ENCODE measurements around the gene PEX19. TPM values are rescaled to one million over a fixed set of nuclear protein-coding genes. Genes with fewer than 3 reads are reported as not detected.

Gene PEX19
- total RNA-seq, 4 donors from 2014 or later = 45.1 to 77.5 (median 59.8) TPM

DNA sequence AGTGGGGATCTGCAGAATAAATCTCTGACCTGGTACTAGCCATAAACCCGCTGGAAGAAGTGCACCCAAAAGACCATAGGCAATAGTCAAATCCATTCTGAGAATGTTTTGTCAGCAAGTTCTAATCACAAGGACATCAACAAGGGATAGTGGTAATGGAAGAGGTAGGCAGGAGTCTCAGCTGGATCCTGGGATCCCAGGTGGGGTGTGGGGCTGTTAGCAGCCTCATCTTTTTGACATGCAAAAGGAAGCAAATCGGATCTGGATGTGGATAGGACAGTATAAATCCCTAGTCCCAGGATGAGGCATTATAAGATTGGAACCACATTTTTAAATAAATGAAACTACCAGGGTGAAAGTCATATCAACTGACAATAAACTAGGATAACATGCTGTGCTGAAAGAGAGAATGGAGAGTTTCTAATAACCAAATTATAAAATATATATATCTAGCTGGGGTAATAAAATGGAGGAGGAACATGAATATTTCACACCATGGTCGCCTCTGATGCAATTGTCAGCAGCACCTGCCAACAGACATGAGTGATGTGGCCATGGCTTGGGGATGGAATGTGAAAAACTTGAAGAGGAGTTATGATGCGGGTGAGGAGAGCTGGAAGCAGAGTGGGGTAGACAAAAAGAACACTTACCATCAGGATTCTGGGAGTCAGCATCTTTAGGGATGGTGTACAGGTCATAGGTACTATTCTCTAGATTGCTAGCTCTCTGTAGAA, 23.7 kb upstream of the PEX19 start:
- no peak for DNase-seq
- Histone ChIP-seq H3K9me3 (no peaks in the 10 kb centered on the region), H3K27ac (no peak overlapping the region), H3K36me3 (no peaks in the 10 kb centered on the region), H3K27me3 (no peaks in the 10 kb centered on the region), H3K4me3 (no peak overlapping the region), H3K4me1 (no peaks in the 10 kb centered on the region)
- intact Hi-C loops (cut with DNase I; ENCODE audit: low total_unique reads) = no loop called here
- TF ChIP-seq, protein P1, sequence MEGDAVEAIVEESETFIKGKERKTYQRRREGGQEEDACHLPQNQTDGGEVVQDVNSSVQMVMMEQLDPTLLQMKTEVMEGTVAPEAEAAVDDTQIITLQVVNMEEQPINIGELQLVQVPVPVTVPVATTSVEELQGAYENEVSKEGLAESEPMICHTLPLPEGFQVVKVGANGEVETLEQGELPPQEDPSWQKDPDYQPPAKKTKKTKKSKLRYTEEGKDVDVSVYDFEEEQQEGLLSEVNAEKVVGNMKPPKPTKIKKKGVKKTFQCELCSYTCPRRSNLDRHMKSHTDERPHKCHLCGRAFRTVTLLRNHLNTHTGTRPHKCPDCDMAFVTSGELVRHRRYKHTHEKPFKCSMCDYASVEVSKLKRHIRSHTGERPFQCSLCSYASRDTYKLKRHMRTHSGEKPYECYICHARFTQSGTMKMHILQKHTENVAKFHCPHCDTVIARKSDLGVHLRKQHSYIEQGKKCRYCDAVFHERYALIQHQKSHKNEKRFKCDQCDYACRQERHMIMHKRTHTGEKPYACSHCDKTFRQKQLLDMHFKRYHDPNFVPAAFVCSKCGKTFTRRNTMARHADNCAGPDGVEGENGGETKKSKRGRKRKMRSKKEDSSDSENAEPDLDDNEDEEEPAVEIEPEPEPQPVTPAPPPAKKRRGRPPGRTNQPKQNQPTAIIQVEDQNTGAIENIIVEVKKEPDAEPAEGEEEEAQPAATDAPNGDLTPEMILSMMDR (IDR thresholded peaks at IDR 0.05) = no peak
- no peak for TF ChIP-seq POLR2A (IDR thresholded peaks at IDR 0.05)

DNA sequence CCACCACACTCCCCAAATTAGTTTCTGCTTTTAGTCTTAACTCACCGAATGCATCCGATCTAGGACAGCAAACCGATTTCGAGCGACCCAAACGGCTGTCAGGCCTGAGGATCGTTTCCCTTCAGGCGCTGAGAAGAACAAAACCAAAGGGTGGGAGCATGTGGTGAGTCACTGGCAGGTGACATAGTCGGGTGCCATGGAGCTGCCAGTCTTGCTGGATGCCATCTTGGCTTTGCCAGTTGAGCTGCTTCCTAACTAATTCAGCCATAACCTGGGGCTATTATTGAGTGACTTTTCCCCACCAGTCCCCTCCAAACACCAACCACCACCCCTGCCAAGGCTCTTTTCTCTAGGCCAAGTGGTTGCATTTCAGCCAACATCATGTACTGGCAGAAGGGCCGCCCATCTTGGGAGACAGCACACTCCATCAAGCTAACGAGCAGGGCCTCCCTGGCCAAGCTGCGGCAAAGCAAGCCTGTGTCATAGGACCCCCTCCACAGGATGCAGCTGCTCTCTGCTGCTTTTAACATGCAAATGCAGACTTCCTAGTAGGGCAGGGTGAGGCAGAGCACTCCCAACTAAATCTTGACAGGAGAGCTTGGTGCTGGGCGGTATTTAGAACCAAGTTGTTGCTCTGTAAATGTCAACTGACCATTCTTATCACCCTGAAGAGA, 22.3 kb upstream of the PEX19 start:
- DNase-seq = no peak
- TF ChIP-seq POLR2A (IDR thresholded peaks at IDR 0.05) = no peak
- TF ChIP-seq, protein P1 (IDR thresholded peaks at IDR 0.05) = no peak
- Histone ChIP-seq H3K4me3 (no peak overlapping the region), H3K36me3 (no peaks in the 10 kb centered on the region), H3K4me1 (no peaks in the 10 kb centered on the region), H3K27me3 (no peaks in the 10 kb centered on the region), H3K27ac (no peak overlapping the region), H3K9me3 (no peaks in the 10 kb centered on the region)
- intact Hi-C loops (cut with DNase I; ENCODE audit: low total_unique reads) = no loop called here

DNA sequence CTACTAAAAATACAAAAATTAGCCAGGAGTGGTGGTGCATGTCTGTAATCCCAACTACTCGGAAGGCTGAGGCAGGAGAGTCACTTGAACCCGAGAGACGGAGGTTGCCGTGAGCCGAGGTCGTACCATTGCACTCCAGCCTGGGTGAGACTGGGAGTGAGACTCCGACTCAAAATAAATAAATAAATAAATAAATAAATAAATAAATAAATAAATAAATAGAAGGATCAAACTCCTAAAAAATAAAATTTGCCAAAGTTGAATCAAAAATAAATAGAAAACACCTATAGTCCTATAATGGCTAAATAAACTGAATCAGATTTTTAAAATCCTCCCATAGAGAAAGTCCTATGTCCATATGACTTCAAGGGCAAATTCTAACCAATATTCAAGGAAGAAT, 15.2 kb upstream of the PEX19 start:
- no peak overlapping the region for H3K27ac ChIP-seq
- H3K9me3 ChIP-seq = no peaks in the 10 kb centered on the region
- H3K36me3 ChIP-seq = peaks cover 0 to 2% of the 10 kb centered on the region in 2 donors
- DNase-seq = no peak
- intact Hi-C loops (cut with DNase I; ENCODE audit: low total_unique reads) = no loop called here
- TF ChIP-seq, protein P1 (IDR thresholded peaks at IDR 0.05) = no peak
- no peak for TF ChIP-seq POLR2A (IDR thresholded peaks at IDR 0.05)
- no peaks in the 10 kb centered on the region for H3K27me3 ChIP-seq
- H3K4me3 ChIP-seq = no peak overlapping the region
- no peaks in the 10 kb centered on the region for H3K4me1 ChIP-seq

DNA sequence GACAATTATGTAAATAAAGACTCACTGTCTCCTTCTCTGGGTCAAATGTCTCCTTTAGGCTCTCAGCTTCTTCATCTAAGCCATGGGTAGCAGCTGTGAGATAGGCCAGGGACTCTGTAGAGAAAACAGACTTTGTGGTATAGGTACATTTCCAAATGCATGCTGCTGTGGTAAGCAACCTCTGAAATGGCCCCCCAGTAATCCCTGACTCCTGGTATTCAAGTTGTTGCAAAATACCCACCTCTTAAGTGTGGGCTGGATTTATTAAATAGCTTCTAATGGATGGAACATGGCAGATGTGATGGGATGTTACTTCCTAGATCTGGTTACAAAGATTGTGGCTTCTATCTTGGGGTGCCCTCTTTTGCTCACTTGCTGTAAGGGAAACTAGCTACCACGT, 11.1 kb upstream of the PEX19 start:
- no peak for DNase-seq
- Histone ChIP-seq H3K4me1 (no peaks in the 10 kb centered on the region), H3K4me3 (no peak overlapping the region), H3K27me3 (no peaks in the 10 kb centered on the region), H3K9me3 (no peaks in the 10 kb centered on the region), H3K36me3 (peaks cover 0 to 2% of the 10 kb centered on the region in 2 donors), H3K27ac (no peak overlapping the region)
- no peak for TF ChIP-seq POLR2A (IDR thresholded peaks at IDR 0.05)
- TF ChIP-seq, protein P1 (IDR thresholded peaks at IDR 0.05) = no peak
- intact Hi-C loops (cut with DNase I; ENCODE audit: low total_unique reads) = no loop called here

All from uterus (tissue), 4 donors.